PC-3 (cell line): Measurements from ENCODE around the gene CDH10. TPM values are rescaled to one million over a fixed set of nuclear protein-coding genes. Genes with fewer than 3 reads are reported as not detected.

Source experiments
- ATAC-seq: fragments of 200-7000 bp; cut with Tn5 transposase; 2 replicates; pipeline ENCODE4 v1.9.1; 2020; ENCODE audit warnings: mild to moderate bottlenecking, moderate library complexity
- BruUV-seq: library from RNA; stranded (reverse); fragments of 400-500 nt; replicated peaks from 2 replicates; lab custom pipeline; 2021; lab: Mats Ljungman, UMichigan
- CTCF ChIA-PET: fragments of 300-600 bp; sonication (Branson Sonifier 250); formaldehyde crosslinking; loops from one replicate; lab custom pipeline; 2022; ENCODE audit warnings: antibody characterized with exemption; lab: Charles Lee
- POLR2A ChIA-PET: fragments of 300-600 bp; sonication (Branson Sonifier 250); formaldehyde crosslinking; loops from one replicate; lab custom pipeline; 2022; ENCODE audit warnings: antibody characterized with exemption; ENCODE audit not compliant: unreplicated experiment; lab: Charles Lee
- DNase-seq: peaks from one replicate; pipeline ENCODE4 v3.0.0-alpha.2; 2015
- H2AFZ ChIP-seq: fragments of 300-600 bp; sonication (generic); 2 replicates; pipeline ENCODE4 v1.6.0; 2016; ENCODE audit warnings: antibody characterized with exemption, low read length
- H3F3A ChIP-seq: fragments of 300-600 bp; sonication (generic); one replicate; pipeline ENCODE4 v1.6.0; 2017; ENCODE audit warnings: antibody characterized with exemption, low read length, control low read depth, mild to moderate bottlenecking; ENCODE audit not compliant: unreplicated experiment
- H3K27ac ChIP-seq: fragments of 300-600 bp; sonication (generic); 2 replicates; pipeline ENCODE4 v1.5.1; 2016; ENCODE audit warnings: mild to moderate bottlenecking, low read length
- H3K27me3 ChIP-seq: fragments of 300-600 bp; sonication (generic); 2 replicates; pipeline ENCODE4 v1.6.1; 2016; ENCODE audit warnings: low read length, mixed read lengths
- H3K36me3 ChIP-seq: fragments of 300-600 bp; sonication (generic); 2 replicates; pipeline ENCODE4 v1.6.1; 2016; ENCODE audit warnings: low read depth, mixed run types, low read length, mixed read lengths
- H3K4me1 ChIP-seq: fragments of 300-600 bp; sonication (generic); 2 replicates; pipeline ENCODE4 v1.5.1; 2016; ENCODE audit warnings: low read length; ENCODE audit not compliant: insufficient read depth
- H3K4me2 ChIP-seq: fragments of 300-600 bp; sonication (generic); 2 replicates; pipeline ENCODE4 v1.6.0; 2016; ENCODE audit warnings: low read length
- H3K4me3 ChIP-seq: fragments of 300-600 bp; sonication (generic); 2 replicates; pipeline ENCODE4 v1.5.1; 2016; ENCODE audit warnings: mild to moderate bottlenecking, low read length, mixed read lengths
- H3K79me2 ChIP-seq: fragments of 300-600 bp; sonication (generic); 2 replicates; pipeline ENCODE4 v1.6.1; 2017; ENCODE audit warnings: low read length, mixed read lengths
- H3K9ac ChIP-seq: fragments of 300-600 bp; sonication (generic); 2 replicates; pipeline ENCODE4 v1.6.0; 2016; ENCODE audit warnings: mild to moderate bottlenecking, low read length
- H3K9me2 ChIP-seq: fragments of 300-600 bp; sonication (generic); replicated peaks from 2 replicates; pipeline ENCODE4 v1.6.1; 2016; ENCODE audit warnings: mixed run types, low read length, mixed read lengths
- H3K9me3 ChIP-seq: fragments of 300-600 bp; sonication (generic); 2 replicates; pipeline ENCODE4 v1.6.1; 2016; ENCODE audit warnings: low read length, mixed read lengths
- H4K20me1 ChIP-seq: fragments of 300-600 bp; sonication (generic); 2 replicates; pipeline ENCODE4 v1.6.1; 2016; ENCODE audit warnings: low read length, mixed read lengths
- EZH2 ChIP-seq: fragments of 300-600 bp; sonication (generic); IDR thresholded peaks from one replicate; pipeline ENCODE4 v1.6.1; 2017; ENCODE audit warnings: antibody characterized with exemption, mild to moderate bottlenecking, low read length; ENCODE audit not compliant: unreplicated experiment
- EZH2phosphoT487 ChIP-seq: fragments of 300-600 bp; sonication (generic); IDR thresholded peaks from 2 replicates; pipeline ENCODE4 v1.6.1; 2018; ENCODE audit warnings: mild to moderate bottlenecking, antibody characterized with exemption, low read length, borderline replicate concordance
- intact Hi-C: fragments of 100-400 bp; cut with micrococcal nuclease; formaldehyde crosslinking; loops from 2 replicates; pipeline ENCODE4 v1.9.0; 2023
- total RNA-seq: library from RNA; depleted of rRNA; stranded (reverse); fragments of >200 nt; gene quantifications from 2 replicates; pipeline ENCODE4 v1.2.3, GENCODE V29; 2014
- TF ChIP-seq, protein P1 (sequence below): fragments of 300-600 bp; sonication (generic); conservative IDR thresholded peaks from 2 replicates; pipeline ENCODE4 v1.5.1; 2017; ENCODE audit warnings: antibody characterized with exemption, low read depth, mild to moderate bottlenecking, low read length

The CDH10 gene
- total RNA-seq, 1 experiment from 2014 or later = not detected

DNA sequence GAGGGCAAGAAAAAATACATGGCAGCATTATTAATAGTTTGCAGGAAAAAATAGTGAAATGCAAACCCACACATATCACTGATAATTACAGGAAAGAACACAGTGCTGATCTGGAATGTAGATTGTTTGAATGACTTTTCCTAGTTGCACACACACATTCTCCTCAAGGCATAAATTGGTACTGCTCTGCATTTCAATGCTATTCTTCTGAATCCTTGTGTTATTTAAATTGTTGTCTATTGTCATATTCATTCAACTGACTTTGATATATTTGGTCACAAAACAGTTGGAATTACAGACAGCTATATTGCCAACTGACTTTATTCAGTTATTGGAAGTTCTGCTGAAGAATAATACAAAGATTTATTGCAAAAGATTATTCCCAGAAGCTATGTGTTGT is 139.5 kb downstream of the CDH10 start:
- CTCF ChIA-PET = no interaction called here
- Histone ChIP-seq H3K27ac (no peak overlapping the region), H3K9me3 (no peaks in the 10 kb centered on the region), H3F3A (no peaks in the 10 kb centered on the region), H3K36me3 (no peaks in the 10 kb centered on the region), H3K9me2 (no peaks in the 10 kb centered on the region), H3K4me1 (no peaks in the 10 kb centered on the region), H2AFZ (no peak overlapping the region), H3K9ac (no peak overlapping the region), H3K4me2 (no peak overlapping the region), H4K20me1 (no peaks in the 10 kb centered on the region), H3K27me3 (no peaks in the 10 kb centered on the region), H3K4me3 (no peak overlapping the region), H3K79me2 (no peaks in the 10 kb centered on the region)
- POLR2A ChIA-PET = interaction anchor here (0.6 kb wide), 1 partner anchor 19 kb away, joined by 4 read pairs; no protein-coding TSS in a partner anchor
- DNase-seq = no peak
- TF ChIP-seq EZH2 (no peak), EZH2phosphoT487 (no peak)
- TF ChIP-seq, protein P1, sequence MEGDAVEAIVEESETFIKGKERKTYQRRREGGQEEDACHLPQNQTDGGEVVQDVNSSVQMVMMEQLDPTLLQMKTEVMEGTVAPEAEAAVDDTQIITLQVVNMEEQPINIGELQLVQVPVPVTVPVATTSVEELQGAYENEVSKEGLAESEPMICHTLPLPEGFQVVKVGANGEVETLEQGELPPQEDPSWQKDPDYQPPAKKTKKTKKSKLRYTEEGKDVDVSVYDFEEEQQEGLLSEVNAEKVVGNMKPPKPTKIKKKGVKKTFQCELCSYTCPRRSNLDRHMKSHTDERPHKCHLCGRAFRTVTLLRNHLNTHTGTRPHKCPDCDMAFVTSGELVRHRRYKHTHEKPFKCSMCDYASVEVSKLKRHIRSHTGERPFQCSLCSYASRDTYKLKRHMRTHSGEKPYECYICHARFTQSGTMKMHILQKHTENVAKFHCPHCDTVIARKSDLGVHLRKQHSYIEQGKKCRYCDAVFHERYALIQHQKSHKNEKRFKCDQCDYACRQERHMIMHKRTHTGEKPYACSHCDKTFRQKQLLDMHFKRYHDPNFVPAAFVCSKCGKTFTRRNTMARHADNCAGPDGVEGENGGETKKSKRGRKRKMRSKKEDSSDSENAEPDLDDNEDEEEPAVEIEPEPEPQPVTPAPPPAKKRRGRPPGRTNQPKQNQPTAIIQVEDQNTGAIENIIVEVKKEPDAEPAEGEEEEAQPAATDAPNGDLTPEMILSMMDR = no peak
- no peak for ATAC-seq
- intact Hi-C loops = no loop called here
- BruUV-seq = no TSS peak

DNA sequence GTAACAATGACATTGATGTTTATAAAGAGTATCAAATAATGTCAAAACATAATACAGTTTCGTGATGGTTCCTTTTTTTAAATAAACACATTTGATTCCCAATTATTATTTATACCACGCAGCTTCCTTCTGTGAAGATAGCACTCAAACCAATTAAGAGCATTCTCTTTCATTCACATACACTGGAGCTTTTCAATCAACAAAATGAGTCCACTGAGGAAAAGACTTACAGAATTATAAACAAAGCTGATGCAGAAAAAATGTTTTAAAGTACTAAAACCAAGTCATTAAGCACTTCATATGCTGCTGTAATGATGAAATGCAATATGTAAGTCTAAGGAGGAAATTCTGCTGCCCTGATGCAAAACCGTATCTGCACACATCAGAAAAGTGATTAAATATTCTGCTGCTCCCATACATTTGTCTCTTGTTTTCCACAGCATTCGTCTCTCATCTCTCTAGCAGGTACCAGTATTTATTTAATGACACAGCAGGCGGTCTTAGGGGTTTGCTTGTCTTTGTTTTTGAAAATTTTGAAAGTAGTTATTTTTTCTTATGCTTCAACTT is 147.1 kb downstream of the CDH10 start:
- no peaks in the 10 kb centered on the region for H3K9me2 ChIP-seq
- no peaks in the 10 kb centered on the region for H4K20me1 ChIP-seq
- H3F3A ChIP-seq = no peaks in the 10 kb centered on the region
- ATAC-seq (no peak), DNase-seq (no peak)
- ChIA-PET POLR2A (no interaction called here), CTCF (no interaction called here)
- no peaks in the 10 kb centered on the region for H3K27me3 ChIP-seq
- no TSS peak for BruUV-seq
- TF ChIP-seq EZH2 = no peak
- TF ChIP-seq EZH2phosphoT487 = no peak
- TF ChIP-seq, protein P1 = no peak
- no peak overlapping the region for H2AFZ ChIP-seq
- H3K79me2 ChIP-seq = no peaks in the 10 kb centered on the region
- H3K4me3 ChIP-seq = no peak overlapping the region
- H3K9me3 ChIP-seq = no peaks in the 10 kb centered on the region
- intact Hi-C loops = no loop called here
- H3K4me1 ChIP-seq = no peaks in the 10 kb centered on the region
- no peak overlapping the region for H3K27ac ChIP-seq
- no peaks in the 10 kb centered on the region for H3K36me3 ChIP-seq
- H3K4me2 ChIP-seq = no peak overlapping the region
- H3K9ac ChIP-seq = no peak overlapping the region

DNA sequence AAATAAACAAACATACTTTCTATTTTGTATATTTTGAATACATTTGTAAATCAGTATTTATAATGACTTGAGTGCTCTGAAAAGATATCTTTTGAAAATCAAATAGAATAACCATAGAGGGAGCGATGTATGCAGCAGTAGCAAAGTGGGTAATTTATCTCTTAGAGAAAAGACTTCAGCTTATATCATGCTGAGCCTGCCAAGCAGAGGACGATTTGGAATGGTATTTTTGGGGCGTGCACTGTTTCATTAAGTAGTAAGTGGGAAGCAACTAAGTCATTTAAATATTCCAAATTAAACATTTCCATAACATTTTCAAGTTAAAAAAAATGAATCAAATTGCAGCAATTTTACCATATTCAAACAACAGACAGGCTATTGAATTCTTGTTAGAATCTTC is 147.6 kb downstream of the CDH10 start:
- intact Hi-C loops = no loop called here
- POLR2A ChIA-PET = no interaction called here

More for the DNA sequence above, 147.6 kb downstream of the CDH10 start:
- H3F3A ChIP-seq = no peaks in the 10 kb centered on the region
- no peaks in the 10 kb centered on the region for H4K20me1 ChIP-seq
- no peak overlapping the region for H3K4me3 ChIP-seq
- H3K4me1 ChIP-seq = no peaks in the 10 kb centered on the region
- H3K9me3 ChIP-seq = no peaks in the 10 kb centered on the region
- TF ChIP-seq, protein P1 = no peak
- TF ChIP-seq EZH2 = no peak
- TF ChIP-seq EZH2phosphoT487 = no peak
- BruUV-seq = no TSS peak
- CTCF ChIA-PET = no interaction called here
- no peaks in the 10 kb centered on the region for H3K79me2 ChIP-seq
- no peaks in the 10 kb centered on the region for H3K9me2 ChIP-seq
- ATAC-seq = no peak
- H3K36me3 ChIP-seq = no peaks in the 10 kb centered on the region
- no peak for DNase-seq
- H2AFZ ChIP-seq = no peak overlapping the region
- no peaks in the 10 kb centered on the region for H3K27me3 ChIP-seq
- H3K27ac ChIP-seq = no peak overlapping the region
- no peak overlapping the region for H3K4me2 ChIP-seq
- no peak overlapping the region for H3K9ac ChIP-seq
